ENCODE measurements around the gene UVRAG. TPM values are rescaled to one million over a fixed set of nuclear protein-coding genes. Genes with fewer than 3 reads are reported as not detected.

The UVRAG gene
- total RNA-seq, 1 donor from 2014 or later, result 7.4 TPM

DNA sequence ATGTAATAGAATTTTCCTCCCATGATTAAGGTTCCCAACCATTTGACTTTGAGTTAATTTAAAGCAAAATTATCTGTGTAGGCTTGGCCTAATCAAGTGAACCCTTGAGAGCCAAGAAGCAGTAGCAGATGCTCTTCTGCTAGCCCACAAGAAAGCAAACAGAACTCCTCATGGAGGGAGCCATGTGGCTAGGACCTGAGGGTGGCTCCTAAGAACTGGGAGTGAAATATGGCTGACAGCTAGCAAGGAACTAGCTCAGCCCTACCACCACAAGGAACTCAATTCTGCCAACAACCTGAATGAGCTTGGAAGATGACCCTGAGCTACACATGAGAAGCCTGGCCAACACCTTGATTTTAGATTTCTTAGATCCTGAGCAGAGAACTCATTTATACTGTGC lies 223.6 kb downstream of the UVRAG start:
- TF ChIP-seq, protein P1, sequence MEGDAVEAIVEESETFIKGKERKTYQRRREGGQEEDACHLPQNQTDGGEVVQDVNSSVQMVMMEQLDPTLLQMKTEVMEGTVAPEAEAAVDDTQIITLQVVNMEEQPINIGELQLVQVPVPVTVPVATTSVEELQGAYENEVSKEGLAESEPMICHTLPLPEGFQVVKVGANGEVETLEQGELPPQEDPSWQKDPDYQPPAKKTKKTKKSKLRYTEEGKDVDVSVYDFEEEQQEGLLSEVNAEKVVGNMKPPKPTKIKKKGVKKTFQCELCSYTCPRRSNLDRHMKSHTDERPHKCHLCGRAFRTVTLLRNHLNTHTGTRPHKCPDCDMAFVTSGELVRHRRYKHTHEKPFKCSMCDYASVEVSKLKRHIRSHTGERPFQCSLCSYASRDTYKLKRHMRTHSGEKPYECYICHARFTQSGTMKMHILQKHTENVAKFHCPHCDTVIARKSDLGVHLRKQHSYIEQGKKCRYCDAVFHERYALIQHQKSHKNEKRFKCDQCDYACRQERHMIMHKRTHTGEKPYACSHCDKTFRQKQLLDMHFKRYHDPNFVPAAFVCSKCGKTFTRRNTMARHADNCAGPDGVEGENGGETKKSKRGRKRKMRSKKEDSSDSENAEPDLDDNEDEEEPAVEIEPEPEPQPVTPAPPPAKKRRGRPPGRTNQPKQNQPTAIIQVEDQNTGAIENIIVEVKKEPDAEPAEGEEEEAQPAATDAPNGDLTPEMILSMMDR (conservative IDR thresholded peaks at IDR 0.05; ENCODE audit: low read depth, low read length), result no peak

GRCh38 chr11:76041208-76041607 lies 226.2 kb downstream of the UVRAG start:
- TF ChIP-seq, protein P1 (conservative IDR thresholded peaks at IDR 0.05; ENCODE audit: low read depth, low read length), result no peak
- H3K4me3 ChIP-seq (ENCODE audit: low read depth, low read length), result no peak overlapping the region
- DNase-seq (ENCODE audit: low read depth), result no peak

More for the DNA sequence above, 223.6 kb downstream of the UVRAG start:
- DNase-seq (ENCODE audit: low read depth), result no peak
- H3K4me3 ChIP-seq (ENCODE audit: low read depth, low read length), result no peak overlapping the region

GRCh38 chr11:76044750-76045320 lies 229.8 kb downstream of the UVRAG start:
- TF ChIP-seq, protein P1 (conservative IDR thresholded peaks at IDR 0.05; ENCODE audit: low read depth, low read length), result no peak

GRCh38 chr11:76047231-76047630 lies 232.2 kb downstream of the UVRAG start:
- DNase-seq (ENCODE audit: low read depth), result no peak

More at GRCh38 chr11:76044750-76045320, 229.8 kb downstream of the UVRAG start:
- no peak for DNase-seq (ENCODE audit: low read depth)
- no peak overlapping the region for H3K4me3 ChIP-seq (ENCODE audit: low read depth, low read length)

GRCh38 chr11:76047766-76048165 lies 232.8 kb downstream of the UVRAG start:
- DNase-seq (ENCODE audit: low read depth), result no peak
- H3K4me3 ChIP-seq (ENCODE audit: low read depth, low read length), result no peak overlapping the region
- TF ChIP-seq, protein P1 (conservative IDR thresholded peaks at IDR 0.05; ENCODE audit: low read depth, low read length), result no peak

More at GRCh38 chr11:76047231-76047630, 232.2 kb downstream of the UVRAG start:
- no peak overlapping the region for H3K4me3 ChIP-seq (ENCODE audit: low read depth, low read length)
- TF ChIP-seq, protein P1 (conservative IDR thresholded peaks at IDR 0.05; ENCODE audit: low read depth, low read length), result no peak

DNA sequence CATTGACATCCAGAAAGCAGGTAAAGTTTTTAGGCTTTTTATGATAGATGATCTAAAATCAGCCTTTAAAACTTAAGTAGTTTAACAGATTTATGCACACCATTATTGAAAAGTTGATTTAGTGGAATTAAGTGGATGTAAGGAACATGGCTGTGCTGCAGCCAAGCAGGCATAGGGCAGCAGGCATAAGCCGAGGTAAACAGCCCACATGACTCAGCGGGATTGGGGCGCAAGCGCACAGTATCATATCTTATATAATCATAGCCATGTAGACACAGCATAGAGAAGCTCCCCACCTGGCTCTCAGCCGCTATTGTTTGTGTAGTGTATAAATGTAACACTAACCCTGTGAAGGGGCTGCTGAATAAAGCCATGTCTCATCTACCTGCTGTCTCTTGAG lies 233.8 kb downstream of the UVRAG start:
- no peak for DNase-seq (ENCODE audit: low read depth)
- TF ChIP-seq, protein P1 (conservative IDR thresholded peaks at IDR 0.05; ENCODE audit: low read depth, low read length), result no peak
- no peak overlapping the region for H3K4me3 ChIP-seq (ENCODE audit: low read depth, low read length)

DNA sequence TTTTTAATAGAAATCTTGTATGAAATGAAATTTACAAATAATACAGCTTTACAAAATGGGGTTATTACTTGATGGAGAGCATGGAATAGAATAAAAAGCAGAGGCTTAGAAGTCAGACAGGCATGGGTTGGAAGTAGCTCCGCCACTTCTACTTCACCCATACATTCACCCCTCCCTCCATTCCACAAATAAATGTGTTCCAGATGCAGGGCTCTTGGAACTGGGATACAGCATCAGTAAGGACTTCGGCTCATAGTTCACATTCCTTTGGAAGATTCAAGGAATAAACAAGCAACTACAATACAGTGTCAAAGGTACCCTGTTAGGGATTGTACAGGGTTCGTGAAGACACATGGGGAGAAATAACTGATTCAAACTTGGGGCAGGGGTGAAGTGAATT lies 234.5 kb downstream of the UVRAG start:
- DNase-seq (ENCODE audit: low read depth), result no peak
- TF ChIP-seq, protein P1 (conservative IDR thresholded peaks at IDR 0.05; ENCODE audit: low read depth, low read length), result no peak
- H3K4me3 ChIP-seq (ENCODE audit: low read depth, low read length), result no peak overlapping the region

All from epithelial cell of proximal tubule (primary cell).